Neutrophil (primary cell): Measurements from ENCODE around the gene LCMT1.

Source experiments
- H3K27ac ChIP-seq: fragments of 200-600 bp; sonication (generic); 2 replicates; pipeline ENCODE4 v1.5.1; 2016; ENCODE audit warnings: mild to moderate bottlenecking, moderate library complexity
- H3K27me3 ChIP-seq: fragments of 200-600 bp; sonication (generic); 2 replicates; pipeline ENCODE4 v1.6.0; 2016; ENCODE audit warnings: mild to moderate bottlenecking
- H3K36me3 ChIP-seq: fragments of 200-600 bp; sonication (generic); 2 replicates; pipeline ENCODE4 v1.5.1; 2017
- H3K4me1 ChIP-seq, 2 experiments: fragments of 200-600 bp in 1 of 2; sonication (generic) in 1 of 2; 1 replicate in 1 of 2; 2 replicates in 1 of 2; pipeline versions ENCODE4 v1.5.1 to v1.6.1; 2013 to 2016; ENCODE audit warnings: low read depth in 1 of 2, low read length in 1 of 2, mild to moderate bottlenecking in 1 of 2, moderate library complexity in 1 of 2; ENCODE audit not compliant: control insufficient read depth in 1 of 2, insufficient read depth in 1 of 2
- H3K4me3 ChIP-seq, 2 experiments: fragments of 200-600 bp in 1 of 2; sonication (generic) in 1 of 2; 1 replicate in 1 of 2; 2 replicates in 1 of 2; pipeline ENCODE4 v1.5.1; 2013 to 2016; ENCODE audit warnings: low read depth in 1 of 2, low read length in 1 of 2, mild to moderate bottlenecking in 1 of 2, moderate library complexity in 1 of 2
- H3K9me3 ChIP-seq: fragments of 200-600 bp; sonication (generic); 2 replicates; pipeline ENCODE4 v1.5.1; 2016
- TF ChIP-seq, protein P1 (sequence below): fragments of 200-600 bp; sonication (generic); IDR thresholded peaks from 2 replicates; pipeline ENCODE4 v1.5.1; 2016; ENCODE audit warnings: antibody characterized with exemption

The LCMT1 gene

DNA sequence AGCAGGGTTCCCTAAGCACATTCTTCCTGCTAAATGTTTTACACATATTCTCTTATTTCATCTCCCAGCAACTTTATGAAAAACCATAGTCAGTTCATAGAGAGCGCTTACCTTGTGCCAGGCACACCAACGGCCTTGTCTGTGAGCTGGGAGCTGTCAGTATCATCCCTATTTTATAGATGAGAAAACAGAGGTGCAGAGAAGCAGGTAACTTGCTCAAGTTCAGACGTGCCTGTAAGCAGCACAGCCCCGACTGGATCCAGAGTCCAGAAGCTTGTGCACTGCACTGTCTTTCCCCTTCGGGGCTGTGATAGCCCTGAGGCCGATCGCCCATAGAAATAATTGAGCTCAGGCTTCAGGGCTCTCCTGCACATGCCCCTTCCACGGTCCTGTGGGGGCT is 111.4 kb downstream of the LCMT1 start:
- H3K27ac ChIP-seq, result no peak overlapping the region
- no peaks in the 10 kb centered on the region for H3K27me3 ChIP-seq
- no peaks in the 10 kb centered on the region for H3K4me1 ChIP-seq
- no peaks in the 10 kb centered on the region for H3K9me3 ChIP-seq
- TF ChIP-seq, protein P1, sequence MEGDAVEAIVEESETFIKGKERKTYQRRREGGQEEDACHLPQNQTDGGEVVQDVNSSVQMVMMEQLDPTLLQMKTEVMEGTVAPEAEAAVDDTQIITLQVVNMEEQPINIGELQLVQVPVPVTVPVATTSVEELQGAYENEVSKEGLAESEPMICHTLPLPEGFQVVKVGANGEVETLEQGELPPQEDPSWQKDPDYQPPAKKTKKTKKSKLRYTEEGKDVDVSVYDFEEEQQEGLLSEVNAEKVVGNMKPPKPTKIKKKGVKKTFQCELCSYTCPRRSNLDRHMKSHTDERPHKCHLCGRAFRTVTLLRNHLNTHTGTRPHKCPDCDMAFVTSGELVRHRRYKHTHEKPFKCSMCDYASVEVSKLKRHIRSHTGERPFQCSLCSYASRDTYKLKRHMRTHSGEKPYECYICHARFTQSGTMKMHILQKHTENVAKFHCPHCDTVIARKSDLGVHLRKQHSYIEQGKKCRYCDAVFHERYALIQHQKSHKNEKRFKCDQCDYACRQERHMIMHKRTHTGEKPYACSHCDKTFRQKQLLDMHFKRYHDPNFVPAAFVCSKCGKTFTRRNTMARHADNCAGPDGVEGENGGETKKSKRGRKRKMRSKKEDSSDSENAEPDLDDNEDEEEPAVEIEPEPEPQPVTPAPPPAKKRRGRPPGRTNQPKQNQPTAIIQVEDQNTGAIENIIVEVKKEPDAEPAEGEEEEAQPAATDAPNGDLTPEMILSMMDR, result no peak
- no peaks in the 10 kb centered on the region for H3K36me3 ChIP-seq
- no peak overlapping the region for H3K4me3 ChIP-seq

GRCh38 chr16:25223964-25224363 is 112.4 kb downstream of the LCMT1 start:
- Histone ChIP-seq H3K9me3 (no peaks in the 10 kb centered on the region), H3K27ac (no peak overlapping the region), H3K27me3 (no peaks in the 10 kb centered on the region), H3K36me3 (no peaks in the 10 kb centered on the region), H3K4me3 (no peak overlapping the region), H3K4me1 (no peaks in the 10 kb centered on the region)
- TF ChIP-seq, protein P1, result no peak

DNA sequence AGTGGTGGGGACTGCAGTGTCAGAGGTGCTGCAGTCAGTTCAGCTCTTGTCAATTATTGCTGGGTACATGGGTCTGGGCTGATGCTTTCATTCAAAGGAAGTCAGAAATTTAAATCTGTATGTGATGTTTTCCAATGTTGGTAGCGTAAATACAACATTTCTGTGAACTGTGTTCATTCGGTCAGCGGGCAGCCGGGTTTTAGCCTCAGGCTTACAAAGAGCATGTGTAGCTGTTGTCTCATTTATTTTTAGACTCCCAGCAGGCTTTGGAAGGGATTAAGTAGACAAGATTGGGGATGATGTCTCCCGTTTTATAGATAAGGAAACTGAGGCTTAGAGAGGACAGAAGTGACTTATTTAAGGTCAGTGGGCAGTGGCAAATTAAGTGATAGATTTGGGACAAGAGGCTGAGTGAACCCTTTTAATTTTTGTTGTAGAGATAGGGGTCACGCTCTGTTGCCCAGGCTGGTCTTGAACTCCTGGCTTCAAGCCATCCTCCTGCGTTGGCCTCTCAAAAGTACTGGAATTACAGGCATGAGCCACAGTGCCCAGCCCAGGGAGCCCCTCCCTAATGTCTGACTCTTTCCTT is 113.3 kb downstream of the LCMT1 start:
- H3K36me3 ChIP-seq, result no peaks in the 10 kb centered on the region
- H3K9me3 ChIP-seq, result no peaks in the 10 kb centered on the region
- no peaks in the 10 kb centered on the region for H3K4me1 ChIP-seq
- TF ChIP-seq, protein P1, result no peak
- H3K4me3 ChIP-seq, result no peak overlapping the region
- H3K27ac ChIP-seq, result no peak overlapping the region
- no peaks in the 10 kb centered on the region for H3K27me3 ChIP-seq
